ENCODE data around the gene HP. TPM values are rescaled to one million over a fixed set of nuclear protein-coding genes. Genes with fewer than 3 reads are reported as not detected.

HP gene
- total and polyA plus RNA-seq, 8 donors, result 0.08 to 43.5 (median 1.3) TPM

- 1% methylated on average over 11 of the region's 11 CpGs for WGBS, 2 donors
- peak overlapping the region; percentile 71 to 89 (median 80) for H3K27ac ChIP-seq
- H3K4me3 ChIP-seq, result peak overlapping the region; percentile 62 to 94 (median 85)
- ATAC-seq (peak; percentile 2 to 13 (median 7)), FAIRE-seq (no peak), DNase-seq (no peak)
- intact Hi-C loops (cut with DNase I), result no loop called here
- peaks cover 0 to 29% (median 17%) of the 10 kb centered on the region in 3 donors for H3K4me1 ChIP-seq
- H3K36me3 ChIP-seq, result peaks cover 0 to 28% (median 8%) of the 10 kb centered on the region in 3 donors
- H3K27me3 ChIP-seq, result no peaks in the 10 kb centered on the region
- no peaks in the 10 kb centered on the region for H3K9me3 ChIP-seq
- no peak for TF ChIP-seq CTCF (IDR thresholded peaks at IDR 0.05)
Measured at GRCh38 chr16:72094266-72094610, 39.9 kb downstream of the HP start.

GRCh38 chr16:72098936-72099335 lies 44.6 kb downstream of the HP start:
- Histone ChIP-seq H3K36me3 (peaks cover 0 to 58% (median 46%) of the 10 kb centered on the region in 3 donors), H3K9me3 (no peaks in the 10 kb centered on the region), H3K27me3 (no peaks in the 10 kb centered on the region), H3K4me3 (no peak overlapping the region), H3K27ac (no peak overlapping the region), H3K4me1 (peaks cover 0 to 12% (median 6%) of the 10 kb centered on the region in 3 donors)
- no peak for TF ChIP-seq CTCF (IDR thresholded peaks at IDR 0.05)
- DNase-seq (no peak), ATAC-seq (no peak), FAIRE-seq (no peak)
- WGBS, 2 donors, result 75 to 78% methylated on average over 15 of the region's 15 CpGs
- intact Hi-C loops (cut with DNase I), result no loop called here

- no peak overlapping the region for H3K4me3 ChIP-seq
- DNase-seq, result peak in 2 of 6 donors; percentile 27 to 54
- H3K27ac ChIP-seq, result no peak overlapping the region
- no peaks in the 10 kb centered on the region for H3K27me3 ChIP-seq
- TF ChIP-seq CTCF (IDR thresholded peaks at IDR 0.05), result peak in 3 of 4 donors; percentile 37 to 46 (median 38)
- ATAC-seq, result peak; percentile 56 to 95 (median 85)
- intact Hi-C loops (cut with DNase I), result no loop called here
- no peaks in the 10 kb centered on the region for H3K9me3 ChIP-seq
- no peak for FAIRE-seq
- peaks cover 0 to 11% (median 6%) of the 10 kb centered on the region in 3 donors for H3K4me1 ChIP-seq
- peaks cover 0 to 63% (median 49%) of the 10 kb centered on the region in 3 donors for H3K36me3 ChIP-seq
- WGBS, 2 donors, result 59 to 63% methylated on average over 12 of the region's 12 CpGs
Measured at GRCh38 chr16:72099377-72099818, 45.1 kb downstream of the HP start.

GRCh38 chr16:72101195-72101594 lies 46.9 kb downstream of the HP start:
- Histone ChIP-seq H3K9me3 (no peaks in the 10 kb centered on the region), H3K4me1 (no peaks in the 10 kb centered on the region), H3K27ac (no peak overlapping the region), H3K27me3 (no peaks in the 10 kb centered on the region), H3K36me3 (peaks cover 2 to 81% (median 63%) of the 10 kb centered on the region in 3 donors), H3K4me3 (no peak overlapping the region)
- no peak for TF ChIP-seq CTCF (IDR thresholded peaks at IDR 0.05)
- peak in 3 of 4 donors; percentile 26 to 43 (median 40) for ATAC-seq
- intact Hi-C loops (cut with DNase I), result no loop called here
- 53 to 55% methylated on average over 10 of the region's 10 CpGs for WGBS, 2 donors
- FAIRE-seq, result no peak
- peak in 3 of 6 donors; percentile 39 to 60 (median 42) for DNase-seq

- ATAC-seq (no peak), DNase-seq (no peak), FAIRE-seq (no peak)
- 94% methylated on average over 9 of the region's 9 CpGs for WGBS, 2 donors
- no peak overlapping the region for H3K4me3 ChIP-seq
- no peaks in the 10 kb centered on the region for H3K9me3 ChIP-seq
- peaks cover 12 to 94% (median 79%) of the 10 kb centered on the region in 3 donors for H3K36me3 ChIP-seq
- no peak for TF ChIP-seq CTCF (IDR thresholded peaks at IDR 0.05)
- no peak overlapping the region for H3K27ac ChIP-seq
- H3K4me1 ChIP-seq, result no peaks in the 10 kb centered on the region
- H3K27me3 ChIP-seq, result no peaks in the 10 kb centered on the region
- intact Hi-C loops (cut with DNase I), result no loop called here
Measured at GRCh38 chr16:72104905-72105304, 50.6 kb downstream of the HP start.
